ENCODE results near the gene ENOPH1. TPM values are rescaled to one million over a fixed set of nuclear protein-coding genes. Genes with fewer than 3 reads are reported as not detected.

The ENOPH1 gene
- total and polyA plus RNA-seq, 2 of the 13 experiments (the other 11 are each of a cell fraction or from before 2014, with no cell fraction given), result 15.5 to 64.3 TPM

DNA sequence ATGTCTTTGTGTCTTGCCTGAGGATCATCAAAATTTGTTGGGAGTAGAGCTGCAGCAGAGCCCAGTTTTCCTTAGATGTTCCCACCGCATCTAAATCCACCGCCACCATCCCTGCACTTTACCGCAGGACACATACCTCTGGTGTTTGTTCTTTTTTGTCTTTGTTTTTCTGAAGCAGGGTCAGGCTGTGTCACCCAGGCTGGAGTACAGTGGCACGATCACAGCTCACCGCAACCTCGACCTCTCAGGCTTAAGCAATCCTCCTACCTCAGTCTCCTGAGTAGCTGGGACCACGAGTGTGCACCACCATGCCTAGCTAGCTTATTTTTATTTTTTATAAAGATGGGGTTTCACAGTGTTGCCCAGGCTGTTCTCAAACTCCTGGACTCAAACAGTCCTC, 4.6 kb downstream of the ENOPH1 start (continued):
- TF ChIP-seq, protein P1, sequence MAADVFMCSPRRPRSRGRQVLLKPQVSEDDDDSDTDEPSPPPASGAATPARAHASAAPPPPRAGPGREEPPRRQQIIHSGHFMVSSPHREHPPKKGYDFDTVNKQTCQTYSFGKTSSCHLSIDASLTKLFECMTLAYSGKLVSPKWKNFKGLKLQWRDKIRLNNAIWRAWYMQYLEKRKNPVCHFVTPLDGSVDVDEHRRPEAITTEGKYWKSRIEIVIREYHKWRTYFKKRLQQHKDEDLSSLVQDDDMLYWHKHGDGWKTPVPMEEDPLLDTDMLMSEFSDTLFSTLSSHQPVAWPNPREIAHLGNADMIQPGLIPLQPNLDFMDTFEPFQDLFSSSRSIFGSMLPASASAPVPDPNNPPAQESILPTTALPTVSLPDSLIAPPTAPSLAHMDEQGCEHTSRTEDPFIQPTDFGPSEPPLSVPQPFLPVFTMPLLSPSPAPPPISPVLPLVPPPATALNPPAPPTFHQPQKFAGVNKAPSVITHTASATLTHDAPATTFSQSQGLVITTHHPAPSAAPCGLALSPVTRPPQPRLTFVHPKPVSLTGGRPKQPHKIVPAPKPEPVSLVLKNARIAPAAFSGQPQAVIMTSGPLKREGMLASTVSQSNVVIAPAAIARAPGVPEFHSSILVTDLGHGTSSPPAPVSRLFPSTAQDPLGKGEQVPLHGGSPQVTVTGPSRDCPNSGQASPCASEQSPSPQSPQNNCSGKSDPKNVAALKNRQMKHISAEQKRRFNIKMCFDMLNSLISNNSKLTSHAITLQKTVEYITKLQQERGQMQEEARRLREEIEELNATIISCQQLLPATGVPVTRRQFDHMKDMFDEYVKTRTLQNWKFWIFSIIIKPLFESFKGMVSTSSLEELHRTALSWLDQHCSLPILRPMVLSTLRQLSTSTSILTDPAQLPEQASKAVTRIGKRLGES (CRISPR knock-in tag; IDR thresholded peaks at IDR 0.05; ENCODE audit: borderline replicate concordance), result no peak
- TF ChIP-seq HOXD1 (CRISPR knock-in tag; IDR thresholded peaks at IDR 0.05) (no peak), SP5 (CRISPR knock-in tag; IDR thresholded peaks at IDR 0.05; ENCODE audit: borderline replicate concordance, low read depth) (no peak), ZNF558 (CRISPR knock-in tag; IDR thresholded peaks at IDR 0.05; ENCODE audit: borderline replicate concordance) (no peak), ZNF879 (CRISPR knock-in tag; IDR thresholded peaks at IDR 0.05) (no peak), CENPX (CRISPR knock-in tag; IDR thresholded peaks at IDR 0.05) (no peak), ZNF30 (CRISPR knock-in tag; IDR thresholded peaks at IDR 0.05) (no peak), ZNF563 (CRISPR knock-in tag; IDR thresholded peaks at IDR 0.05) (no peak), ZNF225 (CRISPR knock-in tag; IDR thresholded peaks at IDR 0.05) (no peak), ZNF530 (CRISPR knock-in tag; IDR thresholded peaks at IDR 0.05; ENCODE audit: low read depth) (no peak), PAWR (CRISPR knock-in tag; IDR thresholded peaks at IDR 0.05; ENCODE audit: borderline replicate concordance) (no peak), TBL1XR1 (IDR thresholded peaks at IDR 0.05; ENCODE audit: borderline replicate concordance, low read length, partially characterized antibody) (no peak), MEF2D (CRISPR knock-in tag; IDR thresholded peaks at IDR 0.05) (no peak), MATR3 (CRISPR knock-in tag; IDR thresholded peaks at IDR 0.05) (no peak), ZNF616 (CRISPR knock-in tag; IDR thresholded peaks at IDR 0.05; ENCODE audit: low read depth) (no peak), SOX6 (IDR thresholded peaks at IDR 0.05) (no peak), SOX6 (CRISPR knock-in tag; IDR thresholded peaks at IDR 0.05) (peak; percentile 88), PCBP2 (optimal IDR thresholded peaks at IDR 0.05; ENCODE audit: low read depth, low read length, poor library complexity, severe bottlenecking) (no peak), SRSF9 (IDR thresholded peaks at IDR 0.05; ENCODE audit: borderline replicate concordance, insufficient read depth, low read depth, low read length, poor library complexity, severe bottlenecking) (no peak), ZNF12 (CRISPR knock-in tag; IDR thresholded peaks at IDR 0.05) (no peak), POLR2A (IDR thresholded peaks at IDR 0.05; ENCODE audit: insufficient read depth in 1 of 2, low read depth in 2 of 2, low read length in 2 of 2) (no peak)
- TF ChIP-seq, protein P2, sequence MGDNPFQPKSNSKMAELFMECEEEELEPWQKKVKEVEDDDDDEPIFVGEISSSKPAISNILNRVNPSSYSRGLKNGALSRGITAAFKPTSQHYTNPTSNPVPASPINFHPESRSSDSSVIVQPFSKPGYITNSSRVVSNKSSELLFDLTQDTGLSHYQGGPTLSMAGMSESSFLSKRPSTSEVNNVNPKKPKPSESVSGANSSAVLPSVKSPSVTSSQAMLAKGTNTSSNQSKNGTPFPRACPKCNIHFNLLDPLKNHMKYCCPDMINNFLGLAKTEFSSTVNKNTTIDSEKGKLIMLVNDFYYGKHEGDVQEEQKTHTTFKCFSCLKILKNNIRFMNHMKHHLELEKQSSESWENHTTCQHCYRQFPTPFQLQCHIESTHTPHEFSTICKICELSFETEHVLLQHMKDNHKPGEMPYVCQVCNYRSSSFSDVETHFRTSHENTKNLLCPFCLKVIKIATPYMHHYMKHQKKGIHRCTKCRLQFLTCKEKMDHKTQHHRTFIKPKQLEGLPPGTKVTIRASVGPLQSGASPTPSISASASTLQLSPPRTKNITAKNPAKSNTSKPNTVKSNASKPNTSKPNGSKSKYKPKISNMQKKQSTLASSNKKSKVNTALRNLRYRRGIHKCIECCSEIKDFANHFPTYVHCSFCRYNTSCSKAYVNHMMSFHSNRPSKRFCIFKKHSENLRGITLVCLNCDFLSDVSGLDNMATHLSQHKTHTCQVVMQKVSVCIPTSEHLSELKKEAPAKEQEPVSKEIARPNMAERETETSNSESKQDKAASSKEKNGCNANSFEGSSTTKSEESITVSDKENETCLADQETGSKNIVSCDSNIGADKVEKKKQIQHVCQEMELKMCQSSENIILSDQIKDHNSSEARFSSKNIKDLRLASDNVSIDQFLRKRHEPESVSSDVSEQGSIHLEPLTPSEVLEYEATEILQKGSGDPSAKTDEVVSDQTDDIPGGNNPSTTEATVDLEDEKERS (CRISPR knock-in tag; IDR thresholded peaks at IDR 0.05), result no peak
- TF ChIP-seq, protein P3, sequence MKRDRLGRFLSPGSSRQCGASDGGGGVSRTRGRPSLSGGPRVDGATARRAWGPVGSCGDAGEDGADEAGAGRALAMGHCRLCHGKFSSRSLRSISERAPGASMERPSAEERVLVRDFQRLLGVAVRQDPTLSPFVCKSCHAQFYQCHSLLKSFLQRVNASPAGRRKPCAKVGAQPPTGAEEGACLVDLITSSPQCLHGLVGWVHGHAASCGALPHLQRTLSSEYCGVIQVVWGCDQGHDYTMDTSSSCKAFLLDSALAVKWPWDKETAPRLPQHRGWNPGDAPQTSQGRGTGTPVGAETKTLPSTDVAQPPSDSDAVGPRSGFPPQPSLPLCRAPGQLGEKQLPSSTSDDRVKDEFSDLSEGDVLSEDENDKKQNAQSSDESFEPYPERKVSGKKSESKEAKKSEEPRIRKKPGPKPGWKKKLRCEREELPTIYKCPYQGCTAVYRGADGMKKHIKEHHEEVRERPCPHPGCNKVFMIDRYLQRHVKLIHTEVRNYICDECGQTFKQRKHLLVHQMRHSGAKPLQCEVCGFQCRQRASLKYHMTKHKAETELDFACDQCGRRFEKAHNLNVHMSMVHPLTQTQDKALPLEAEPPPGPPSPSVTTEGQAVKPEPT (CRISPR knock-in tag; IDR thresholded peaks at IDR 0.05; ENCODE audit: low read depth), result no peak
